ENCODE data around the gene EIF3D.
A peak's percentile ranks its signal among the peaks of the same experiment; 100 is the strongest.
"Not testable (repeated sequence)": the region's sequence is repeated elsewhere in the genome, so short reads cannot be mapped to it uniquely, and the experiment has no call there.

EIF3D gene

GRCh38 chr22:36536717-36537116 lies 7.8 kb upstream of the EIF3D start:
- no peak overlapping the region for H3K4me3 ChIP-seq (ENCODE audit: low read length in 2 of 2)
- H3K4me1 ChIP-seq (ENCODE audit: control insufficient read depth in 2 of 2, insufficient read depth in 2 of 2, low read length in 2 of 2): no peaks in the 10 kb centered on the region
- H3K9ac ChIP-seq (ENCODE audit: low read depth in 1 of 2, low read length in 2 of 2): no peak overlapping the region
- no peaks in the 10 kb centered on the region for H3K36me3 ChIP-seq (ENCODE audit: control insufficient read depth in 2 of 2, insufficient read depth in 2 of 2, low read length in 2 of 2)
- no peaks in the 10 kb centered on the region for H3K9me3 ChIP-seq (ENCODE audit: control insufficient read depth in 2 of 2, low read length in 2 of 2)
- no peaks in the 10 kb centered on the region for H3K27me3 ChIP-seq (ENCODE audit: control insufficient read depth in 2 of 2, insufficient read depth in 2 of 2, low read length in 2 of 2)
- no peak overlapping the region for H3K27ac ChIP-seq (ENCODE audit: low read depth in 2 of 2, low read length in 2 of 2)

- not testable (repeated sequence) for H3K27me3 ChIP-seq (ENCODE audit: control insufficient read depth in 2 of 2, insufficient read depth in 2 of 2, low read length in 2 of 2); H3K36me3 ChIP-seq (ENCODE audit: control insufficient read depth in 2 of 2, insufficient read depth in 2 of 2, low read length in 2 of 2); H3K9ac ChIP-seq (ENCODE audit: low read depth in 1 of 2, low read length in 2 of 2)
These were observed 4.4 kb upstream of the EIF3D start for GRCh38 chr22:36533320-36533719.

GRCh38 chr22:36532466-36532865 lies 3.5 kb upstream of the EIF3D start:
- Histone ChIP-seq H3K9me3 (ENCODE audit: control insufficient read depth in 2 of 2, low read length in 2 of 2) (no peaks in the 10 kb centered on the region), H3K9ac (ENCODE audit: low read depth in 1 of 2, low read length in 2 of 2) (no peak overlapping the region), H3K36me3 (ENCODE audit: control insufficient read depth in 2 of 2, insufficient read depth in 2 of 2, low read length in 2 of 2) (no peaks in the 10 kb centered on the region), H3K4me1 (ENCODE audit: control insufficient read depth in 2 of 2, insufficient read depth in 2 of 2, low read length in 2 of 2) (peaks cover 0 to 8% of the 10 kb centered on the region in 2 donors), H3K27me3 (ENCODE audit: control insufficient read depth in 2 of 2, insufficient read depth in 2 of 2, low read length in 2 of 2) (no peaks in the 10 kb centered on the region), H3K27ac (ENCODE audit: low read depth in 2 of 2, low read length in 2 of 2) (no peak overlapping the region), H3K4me3 (ENCODE audit: low read length in 2 of 2) (no peak overlapping the region)

More at GRCh38 chr22:36533320-36533719, 4.4 kb upstream of the EIF3D start:
- not testable (repeated sequence) for H3K4me3 ChIP-seq (ENCODE audit: low read length in 2 of 2); H3K27ac ChIP-seq (ENCODE audit: low read depth in 2 of 2, low read length in 2 of 2); H3K9me3 ChIP-seq (ENCODE audit: control insufficient read depth in 2 of 2, low read length in 2 of 2); H3K4me1 ChIP-seq (ENCODE audit: control insufficient read depth in 2 of 2, insufficient read depth in 2 of 2, low read length in 2 of 2)

GRCh38 chr22:36528341-36528740 lies 625 bp downstream of the EIF3D start:
- Histone ChIP-seq H3K4me1 (ENCODE audit: control insufficient read depth in 2 of 2, insufficient read depth in 2 of 2, low read length in 2 of 2) (peaks cover 0 to 8% of the 10 kb centered on the region in 2 donors), H3K36me3 (ENCODE audit: control insufficient read depth in 2 of 2, insufficient read depth in 2 of 2, low read length in 2 of 2) (peaks cover 35 to 36% of the 10 kb centered on the region in 2 donors), H3K9ac (ENCODE audit: low read depth in 1 of 2, low read length in 2 of 2) (peak overlapping the region; percentile 82 to 90), H3K27ac (ENCODE audit: low read depth in 2 of 2, low read length in 2 of 2) (peak overlapping the region; percentile 95 to 98), H3K27me3 (ENCODE audit: control insufficient read depth in 2 of 2, insufficient read depth in 2 of 2, low read length in 2 of 2) (no peaks in the 10 kb centered on the region), H3K9me3 (ENCODE audit: control insufficient read depth in 2 of 2, low read length in 2 of 2) (no peaks in the 10 kb centered on the region), H3K4me3 (ENCODE audit: low read length in 2 of 2) (peak overlapping the region; percentile 76 to 96)

GRCh38 chr22:36522662-36523061 lies 6.3 kb downstream of the EIF3D start:
- H3K9ac ChIP-seq (ENCODE audit: low read depth in 1 of 2, low read length in 2 of 2): no peak overlapping the region
- H3K36me3 ChIP-seq (ENCODE audit: control insufficient read depth in 2 of 2, insufficient read depth in 2 of 2, low read length in 2 of 2): peaks cover 88% of the 10 kb centered on the region in 2 donors

GRCh38 chr22:36520423-36520822 lies 8.5 kb downstream of the EIF3D start:
- Histone ChIP-seq H3K36me3 (ENCODE audit: control insufficient read depth in 2 of 2, insufficient read depth in 2 of 2, low read length in 2 of 2) (peaks cover 93 to 94% of the 10 kb centered on the region in 2 donors), H3K4me3 (ENCODE audit: low read length in 2 of 2) (no peak overlapping the region), H3K9ac (ENCODE audit: low read depth in 1 of 2, low read length in 2 of 2) (no peak overlapping the region), H3K4me1 (ENCODE audit: control insufficient read depth in 2 of 2, insufficient read depth in 2 of 2, low read length in 2 of 2) (no peaks in the 10 kb centered on the region), H3K27me3 (ENCODE audit: control insufficient read depth in 2 of 2, insufficient read depth in 2 of 2, low read length in 2 of 2) (no peaks in the 10 kb centered on the region), H3K9me3 (ENCODE audit: control insufficient read depth in 2 of 2, low read length in 2 of 2) (no peaks in the 10 kb centered on the region), H3K27ac (ENCODE audit: low read depth in 2 of 2, low read length in 2 of 2) (no peak overlapping the region)

More at GRCh38 chr22:36522662-36523061, 6.3 kb downstream of the EIF3D start:
- Histone ChIP-seq H3K27ac (ENCODE audit: low read depth in 2 of 2, low read length in 2 of 2) (no peak overlapping the region), H3K4me1 (ENCODE audit: control insufficient read depth in 2 of 2, insufficient read depth in 2 of 2, low read length in 2 of 2) (no peaks in the 10 kb centered on the region), H3K27me3 (ENCODE audit: control insufficient read depth in 2 of 2, insufficient read depth in 2 of 2, low read length in 2 of 2) (no peaks in the 10 kb centered on the region), H3K9me3 (ENCODE audit: control insufficient read depth in 2 of 2, low read length in 2 of 2) (no peaks in the 10 kb centered on the region), H3K4me3 (ENCODE audit: low read length in 2 of 2) (no peak overlapping the region)

- H3K36me3 ChIP-seq (ENCODE audit: control insufficient read depth in 2 of 2, insufficient read depth in 2 of 2, low read length in 2 of 2): peaks cover 90 to 91% of the 10 kb centered on the region in 2 donors
- not testable (repeated sequence) for H3K9me3 ChIP-seq (ENCODE audit: control insufficient read depth in 2 of 2, low read length in 2 of 2); H3K27me3 ChIP-seq (ENCODE audit: control insufficient read depth in 2 of 2, insufficient read depth in 2 of 2, low read length in 2 of 2); H3K4me3 ChIP-seq (ENCODE audit: low read length in 2 of 2); H3K4me1 ChIP-seq (ENCODE audit: control insufficient read depth in 2 of 2, insufficient read depth in 2 of 2, low read length in 2 of 2); H3K27ac ChIP-seq (ENCODE audit: low read depth in 2 of 2, low read length in 2 of 2); H3K9ac ChIP-seq (ENCODE audit: low read depth in 1 of 2, low read length in 2 of 2)
These were observed 9.1 kb downstream of the EIF3D start for GRCh38 chr22:36519906-36520305.

GRCh38 chr22:36514766-36515165 lies 14.2 kb downstream of the EIF3D start:
- H3K4me1 ChIP-seq (ENCODE audit: control insufficient read depth in 2 of 2, insufficient read depth in 2 of 2, low read length in 2 of 2): no peaks in the 10 kb centered on the region

GRCh38 chr22:36512991-36513390 lies 16.0 kb downstream of the EIF3D start:
- Histone ChIP-seq H3K27me3 (ENCODE audit: control insufficient read depth in 2 of 2, insufficient read depth in 2 of 2, low read length in 2 of 2) (no peaks in the 10 kb centered on the region), H3K27ac (ENCODE audit: low read depth in 2 of 2, low read length in 2 of 2) (no peak overlapping the region), H3K9me3 (ENCODE audit: control insufficient read depth in 2 of 2, low read length in 2 of 2) (no peaks in the 10 kb centered on the region), H3K4me3 (ENCODE audit: low read length in 2 of 2) (no peak overlapping the region), H3K9ac (ENCODE audit: low read depth in 1 of 2, low read length in 2 of 2) (no peak overlapping the region), H3K4me1 (ENCODE audit: control insufficient read depth in 2 of 2, insufficient read depth in 2 of 2, low read length in 2 of 2) (no peaks in the 10 kb centered on the region), H3K36me3 (ENCODE audit: control insufficient read depth in 2 of 2, insufficient read depth in 2 of 2, low read length in 2 of 2) (peaks cover 65 to 68% of the 10 kb centered on the region in 2 donors)

More at GRCh38 chr22:36514766-36515165, 14.2 kb downstream of the EIF3D start:
- H3K9ac ChIP-seq (ENCODE audit: low read depth in 1 of 2, low read length in 2 of 2): no peak overlapping the region
- H3K27me3 ChIP-seq (ENCODE audit: control insufficient read depth in 2 of 2, insufficient read depth in 2 of 2, low read length in 2 of 2): no peaks in the 10 kb centered on the region
- H3K9me3 ChIP-seq (ENCODE audit: control insufficient read depth in 2 of 2, low read length in 2 of 2): no peaks in the 10 kb centered on the region
- peaks cover 83 to 86% of the 10 kb centered on the region in 2 donors for H3K36me3 ChIP-seq (ENCODE audit: control insufficient read depth in 2 of 2, insufficient read depth in 2 of 2, low read length in 2 of 2)
- H3K27ac ChIP-seq (ENCODE audit: low read depth in 2 of 2, low read length in 2 of 2): no peak overlapping the region
- no peak overlapping the region for H3K4me3 ChIP-seq (ENCODE audit: low read length in 2 of 2)

- Histone ChIP-seq H3K9me3 (ENCODE audit: control insufficient read depth in 2 of 2, low read length in 2 of 2) (no peaks in the 10 kb centered on the region), H3K27ac (ENCODE audit: low read depth in 2 of 2, low read length in 2 of 2) (no peak overlapping the region), H3K27me3 (ENCODE audit: control insufficient read depth in 2 of 2, insufficient read depth in 2 of 2, low read length in 2 of 2) (no peaks in the 10 kb centered on the region), H3K4me3 (ENCODE audit: low read length in 2 of 2) (no peak overlapping the region), H3K9ac (ENCODE audit: low read depth in 1 of 2, low read length in 2 of 2) (no peak overlapping the region), H3K4me1 (ENCODE audit: control insufficient read depth in 2 of 2, insufficient read depth in 2 of 2, low read length in 2 of 2) (peaks cover 3 to 4% of the 10 kb centered on the region in 2 donors), H3K36me3 (ENCODE audit: control insufficient read depth in 2 of 2, insufficient read depth in 2 of 2, low read length in 2 of 2) (peaks cover 59 to 62% of the 10 kb centered on the region in 2 donors)
These were observed 16.6 kb downstream of the EIF3D start for GRCh38 chr22:36512333-36512732.

Data from mucosa of rectum (tissue), 2 donors.